HL-60 (cell line): ENCODE data around the gene RAC2.
A peak's percentile ranks its signal among the peaks of the same experiment; 100 is the strongest.

ENCODE experiments used
- POLR2AphosphoS5 ChIP-seq: IDR thresholded peaks from 2 replicates; pipeline ENCODE4 v1.6.1; 2012; ENCODE audit warnings: low read depth
- SPI1 ChIP-seq: IDR thresholded peaks from 2 replicates; pipeline ENCODE4 v1.6.1; 2012; ENCODE audit warnings: low read depth, mild to moderate bottlenecking, borderline replicate concordance
- TF ChIP-seq, protein P1 (sequence below): IDR thresholded peaks from one replicate; pipeline ENCODE4 v1.5.1; 2011; ENCODE audit warnings: low read length, control low read depth, inconsistent platforms; ENCODE audit not compliant: insufficient read depth
- TF ChIP-seq, protein P2 (sequence below): IDR thresholded peaks from 2 replicates; pipeline ENCODE4 v1.6.1; 2012; ENCODE audit warnings: low read depth; ENCODE audit not compliant: insufficient replicate concordance

- TF ChIP-seq, protein P1, sequence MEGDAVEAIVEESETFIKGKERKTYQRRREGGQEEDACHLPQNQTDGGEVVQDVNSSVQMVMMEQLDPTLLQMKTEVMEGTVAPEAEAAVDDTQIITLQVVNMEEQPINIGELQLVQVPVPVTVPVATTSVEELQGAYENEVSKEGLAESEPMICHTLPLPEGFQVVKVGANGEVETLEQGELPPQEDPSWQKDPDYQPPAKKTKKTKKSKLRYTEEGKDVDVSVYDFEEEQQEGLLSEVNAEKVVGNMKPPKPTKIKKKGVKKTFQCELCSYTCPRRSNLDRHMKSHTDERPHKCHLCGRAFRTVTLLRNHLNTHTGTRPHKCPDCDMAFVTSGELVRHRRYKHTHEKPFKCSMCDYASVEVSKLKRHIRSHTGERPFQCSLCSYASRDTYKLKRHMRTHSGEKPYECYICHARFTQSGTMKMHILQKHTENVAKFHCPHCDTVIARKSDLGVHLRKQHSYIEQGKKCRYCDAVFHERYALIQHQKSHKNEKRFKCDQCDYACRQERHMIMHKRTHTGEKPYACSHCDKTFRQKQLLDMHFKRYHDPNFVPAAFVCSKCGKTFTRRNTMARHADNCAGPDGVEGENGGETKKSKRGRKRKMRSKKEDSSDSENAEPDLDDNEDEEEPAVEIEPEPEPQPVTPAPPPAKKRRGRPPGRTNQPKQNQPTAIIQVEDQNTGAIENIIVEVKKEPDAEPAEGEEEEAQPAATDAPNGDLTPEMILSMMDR, result peak; percentile 80
- TF ChIP-seq POLR2AphosphoS5 (no peak), SPI1 (no peak)
- TF ChIP-seq, protein P2, sequence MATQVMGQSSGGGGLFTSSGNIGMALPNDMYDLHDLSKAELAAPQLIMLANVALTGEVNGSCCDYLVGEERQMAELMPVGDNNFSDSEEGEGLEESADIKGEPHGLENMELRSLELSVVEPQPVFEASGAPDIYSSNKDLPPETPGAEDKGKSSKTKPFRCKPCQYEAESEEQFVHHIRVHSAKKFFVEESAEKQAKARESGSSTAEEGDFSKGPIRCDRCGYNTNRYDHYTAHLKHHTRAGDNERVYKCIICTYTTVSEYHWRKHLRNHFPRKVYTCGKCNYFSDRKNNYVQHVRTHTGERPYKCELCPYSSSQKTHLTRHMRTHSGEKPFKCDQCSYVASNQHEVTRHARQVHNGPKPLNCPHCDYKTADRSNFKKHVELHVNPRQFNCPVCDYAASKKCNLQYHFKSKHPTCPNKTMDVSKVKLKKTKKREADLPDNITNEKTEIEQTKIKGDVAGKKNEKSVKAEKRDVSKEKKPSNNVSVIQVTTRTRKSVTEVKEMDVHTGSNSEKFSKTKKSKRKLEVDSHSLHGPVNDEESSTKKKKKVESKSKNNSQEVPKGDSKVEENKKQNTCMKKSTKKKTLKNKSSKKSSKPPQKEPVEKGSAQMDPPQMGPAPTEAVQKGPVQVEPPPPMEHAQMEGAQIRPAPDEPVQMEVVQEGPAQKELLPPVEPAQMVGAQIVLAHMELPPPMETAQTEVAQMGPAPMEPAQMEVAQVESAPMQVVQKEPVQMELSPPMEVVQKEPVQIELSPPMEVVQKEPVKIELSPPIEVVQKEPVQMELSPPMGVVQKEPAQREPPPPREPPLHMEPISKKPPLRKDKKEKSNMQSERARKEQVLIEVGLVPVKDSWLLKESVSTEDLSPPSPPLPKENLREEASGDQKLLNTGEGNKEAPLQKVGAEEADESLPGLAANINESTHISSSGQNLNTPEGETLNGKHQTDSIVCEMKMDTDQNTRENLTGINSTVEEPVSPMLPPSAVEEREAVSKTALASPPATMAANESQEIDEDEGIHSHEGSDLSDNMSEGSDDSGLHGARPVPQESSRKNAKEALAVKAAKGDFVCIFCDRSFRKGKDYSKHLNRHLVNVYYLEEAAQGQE, result no peak
Observed at GRCh38 chr22:37198258-37199102, 45.6 kb downstream of the RAC2 start.
